ENCODE results near the gene LRRC45.

Gene LRRC45

DNA sequence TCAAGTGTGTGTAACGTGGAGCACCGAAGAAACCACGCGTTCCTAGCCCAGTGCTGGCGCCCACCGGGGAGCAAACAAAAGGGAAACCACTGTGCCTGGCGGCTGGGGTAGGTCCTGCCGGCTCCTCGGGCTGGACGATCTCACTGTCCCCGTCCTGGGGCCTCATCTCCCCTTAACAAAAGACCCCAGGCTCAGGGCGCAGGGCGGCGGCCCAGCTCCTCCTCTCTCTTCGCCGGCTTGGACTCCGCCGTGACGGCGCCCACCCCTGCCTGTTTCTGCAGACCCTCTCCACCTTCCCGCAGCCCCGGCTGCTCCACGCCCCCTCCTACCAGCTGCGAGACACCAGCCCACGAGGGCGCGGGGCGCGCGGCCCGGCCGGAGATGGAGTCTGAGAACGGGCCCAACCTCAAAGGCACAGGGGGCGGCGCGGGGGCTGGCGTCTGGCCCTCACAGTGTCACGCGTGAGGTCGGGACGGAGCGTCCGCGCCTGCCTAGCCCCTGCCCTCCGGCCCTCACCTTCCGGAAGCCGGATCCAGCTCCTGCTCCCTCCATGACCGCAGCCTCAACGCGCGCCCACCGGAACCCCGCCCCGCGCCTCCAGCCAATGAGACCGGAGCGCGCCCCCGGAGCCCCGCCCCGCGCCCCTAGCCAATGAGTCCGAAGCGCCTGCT, 660 bp upstream of the LRRC45 start, which contains the start of gene CENPX:
TSS of gene CENPX (minus strand) at position 569 of the 671 bp plus-strand sequence. CDS start at position 552, 17 bp downstream.
- in situ Hi-C loops (cut with HindIII; ENCODE audit: low sequenced_read_pairs) = no loop called here
- DNase-seq (ENCODE audit: low read depth, low spot score) = no peak
- TF ChIP-seq, protein P1, sequence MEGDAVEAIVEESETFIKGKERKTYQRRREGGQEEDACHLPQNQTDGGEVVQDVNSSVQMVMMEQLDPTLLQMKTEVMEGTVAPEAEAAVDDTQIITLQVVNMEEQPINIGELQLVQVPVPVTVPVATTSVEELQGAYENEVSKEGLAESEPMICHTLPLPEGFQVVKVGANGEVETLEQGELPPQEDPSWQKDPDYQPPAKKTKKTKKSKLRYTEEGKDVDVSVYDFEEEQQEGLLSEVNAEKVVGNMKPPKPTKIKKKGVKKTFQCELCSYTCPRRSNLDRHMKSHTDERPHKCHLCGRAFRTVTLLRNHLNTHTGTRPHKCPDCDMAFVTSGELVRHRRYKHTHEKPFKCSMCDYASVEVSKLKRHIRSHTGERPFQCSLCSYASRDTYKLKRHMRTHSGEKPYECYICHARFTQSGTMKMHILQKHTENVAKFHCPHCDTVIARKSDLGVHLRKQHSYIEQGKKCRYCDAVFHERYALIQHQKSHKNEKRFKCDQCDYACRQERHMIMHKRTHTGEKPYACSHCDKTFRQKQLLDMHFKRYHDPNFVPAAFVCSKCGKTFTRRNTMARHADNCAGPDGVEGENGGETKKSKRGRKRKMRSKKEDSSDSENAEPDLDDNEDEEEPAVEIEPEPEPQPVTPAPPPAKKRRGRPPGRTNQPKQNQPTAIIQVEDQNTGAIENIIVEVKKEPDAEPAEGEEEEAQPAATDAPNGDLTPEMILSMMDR (IDR thresholded peaks at IDR 0.05; ENCODE audit: low read depth, low read length) = no peak
- peak within 1 kb of the TSS; percentile 70 for H3K4me3 ChIP-seq (ENCODE audit: low read depth, low read length)

- no peak for DNase-seq (ENCODE audit: low read depth, low spot score)
- peak overlapping the region; percentile 59 for H3K4me3 ChIP-seq (ENCODE audit: low read depth, low read length)
- in situ Hi-C loops (cut with HindIII; ENCODE audit: low sequenced_read_pairs) = no loop called here
- TF ChIP-seq, protein P1 (IDR thresholded peaks at IDR 0.05; ENCODE audit: low read depth, low read length) = no peak
These were observed 539 bp downstream of the LRRC45 start for GRCh38 chr17:82023447-82024241.

DNA sequence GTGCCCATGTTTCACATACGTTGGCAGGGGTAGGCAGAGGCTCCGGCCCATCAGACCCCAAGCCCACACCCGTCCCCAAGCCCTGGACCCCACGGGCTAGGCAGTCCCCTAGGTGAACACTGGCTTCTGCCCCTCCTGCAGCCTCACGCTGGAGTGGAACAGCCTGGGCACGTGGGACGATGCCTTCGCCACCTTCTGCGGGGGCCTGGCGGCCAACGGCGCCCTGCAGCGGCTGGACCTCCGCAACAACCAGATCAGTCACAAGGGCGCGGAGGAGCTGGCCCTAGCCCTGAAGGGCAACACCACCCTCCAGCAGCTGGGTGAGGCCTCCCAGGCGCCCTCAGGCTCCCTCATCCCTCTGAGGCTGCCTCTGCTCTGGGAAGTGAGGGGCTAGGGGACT, 1.8 kb downstream of the LRRC45 start:
- TF ChIP-seq, protein P1 (IDR thresholded peaks at IDR 0.05; ENCODE audit: low read depth, low read length) = no peak
- no peak for DNase-seq (ENCODE audit: low read depth, low spot score)
- in situ Hi-C loops (cut with HindIII; ENCODE audit: low sequenced_read_pairs) = no loop called here
- no peak overlapping the region for H3K4me3 ChIP-seq (ENCODE audit: low read depth, low read length)

GRCh38 chr17:82025401-82026107, 2.4 kb downstream of the LRRC45 start:
- no peak overlapping the region for H3K4me3 ChIP-seq (ENCODE audit: low read depth, low read length)
- DNase-seq (ENCODE audit: low read depth, low spot score) = no peak
- in situ Hi-C loops (cut with HindIII; ENCODE audit: low sequenced_read_pairs) = no loop called here
- TF ChIP-seq, protein P1 (IDR thresholded peaks at IDR 0.05; ENCODE audit: low read depth, low read length) = no peak

DNA sequence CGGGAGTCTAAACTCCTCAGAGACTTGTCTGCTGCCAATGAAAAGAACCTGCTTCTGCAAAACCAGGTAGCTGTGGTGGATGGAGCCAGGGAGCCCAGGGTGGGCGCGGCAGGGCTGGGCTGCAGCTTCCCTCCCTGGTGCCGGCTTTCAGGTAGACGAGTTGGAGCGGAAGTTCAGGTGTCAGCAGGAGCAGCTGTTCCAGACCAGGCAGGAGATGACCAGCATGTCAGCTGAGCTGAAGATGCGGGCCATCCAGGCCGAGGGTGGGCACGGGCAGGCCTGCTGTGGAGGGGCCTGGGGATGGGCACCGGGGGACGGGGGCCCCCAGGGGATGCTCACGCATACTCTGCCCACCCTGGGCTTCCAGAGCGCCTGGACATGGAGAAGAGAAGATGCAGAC, 5.1 kb downstream of the LRRC45 start:
- no peak for DNase-seq (ENCODE audit: low read depth, low spot score)
- in situ Hi-C loops (cut with HindIII; ENCODE audit: low sequenced_read_pairs) = no loop called here
- no peak overlapping the region for H3K4me3 ChIP-seq (ENCODE audit: low read depth, low read length)
- TF ChIP-seq, protein P1 (IDR thresholded peaks at IDR 0.05; ENCODE audit: low read depth, low read length) = no peak

DNA sequence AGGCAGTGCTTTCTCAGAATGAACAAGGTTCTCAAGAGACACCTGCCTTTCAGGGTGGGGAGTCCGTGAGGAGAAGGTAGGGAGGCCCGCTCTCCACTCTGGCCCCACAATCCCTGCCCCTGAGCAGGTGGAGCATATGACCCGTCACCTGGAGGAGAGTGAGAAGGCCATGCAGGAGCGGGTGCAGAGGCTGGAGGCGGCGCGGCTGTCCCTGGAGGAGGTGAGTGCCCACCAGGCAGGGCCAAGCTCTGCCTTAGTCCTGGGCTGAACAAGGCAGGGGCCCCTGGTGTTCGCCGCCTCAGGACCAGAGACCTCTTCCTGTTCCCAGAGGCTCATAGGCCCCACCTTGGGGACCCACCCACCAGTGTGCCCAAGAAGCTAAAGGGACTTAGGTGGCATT, 5.9 kb downstream of the LRRC45 start:
- TF ChIP-seq, protein P1 (IDR thresholded peaks at IDR 0.05; ENCODE audit: low read depth, low read length) = no peak

More for the DNA sequence above, 5.9 kb downstream of the LRRC45 start:
- DNase-seq (ENCODE audit: low read depth, low spot score) = no peak
- in situ Hi-C loops (cut with HindIII; ENCODE audit: low sequenced_read_pairs) = no loop called here
- no peak overlapping the region for H3K4me3 ChIP-seq (ENCODE audit: low read depth, low read length)
